SK-N-SH treated with all-trans-retinoic acid at 6 μM for 48 hours (cell line): ENCODE measurements around the gene HTR3E.

Source experiments
- RARB ChIP-seq: fragments of 250-450 bp; sonication (Bioruptor Pico); IDR thresholded peaks from 2 replicates; pipeline ENCODE4 v1.8.0; 2021; ENCODE audit warnings: mild to moderate bottlenecking, moderate library complexity
- ZFP3 ChIP-seq: fragments of 250-450 bp; sonication (Bioruptor Pico); IDR thresholded peaks from 2 replicates; pipeline ENCODE4 v1.5.0; 2020; ENCODE audit warnings: mild to moderate bottlenecking, moderate library complexity
- ZNF70 ChIP-seq: fragments of 450-650 bp; formaldehyde crosslinking; IDR thresholded peaks from 2 replicates; pipeline ENCODE4 v1.5.0; 2020; ENCODE audit warnings: mild to moderate bottlenecking, moderate library complexity
- TF ChIP-seq, protein P1 (sequence below): fragments of 250-450 bp; sonication (Bioruptor Pico); IDR thresholded peaks from 2 replicates; pipeline ENCODE4 v1.8.0; 2020; ENCODE audit warnings: mild to moderate bottlenecking, moderate library complexity, borderline replicate concordance
- TF ChIP-seq, protein P2 (sequence below): fragments of 250-450 bp; sonication (Bioruptor Pico); IDR thresholded peaks from 2 replicates; pipeline ENCODE4 v1.5.1; 2021; ENCODE audit warnings: mild to moderate bottlenecking, moderate library complexity

DNA sequence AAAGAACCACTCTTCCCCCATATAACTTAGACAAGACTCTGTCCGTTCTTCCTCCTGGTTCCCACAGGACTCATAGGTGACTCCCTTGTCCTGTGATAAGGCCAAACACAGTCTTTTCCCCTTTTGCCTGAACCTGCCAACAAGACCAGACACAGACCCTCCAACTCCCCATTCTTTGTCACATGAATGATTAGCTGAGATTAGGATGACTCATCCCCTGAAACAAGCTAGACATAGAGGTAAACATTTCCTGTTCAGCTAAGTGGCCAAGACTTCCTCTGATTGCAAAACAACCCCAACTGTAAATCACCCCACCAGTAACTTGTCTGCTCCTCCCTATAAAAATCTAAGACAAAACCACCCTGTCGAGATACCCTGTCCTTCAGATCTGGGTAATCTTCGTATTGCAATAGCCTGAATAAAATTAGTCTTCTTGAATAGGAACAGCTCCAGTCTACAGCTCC, 11.4 kb upstream of the HTR3E start:
- TF ChIP-seq ZFP3 (CRISPR knock-in tag) (no peak), RARB (CRISPR knock-in tag) (no peak), ZNF70 (CRISPR knock-in tag) (no peak)
- TF ChIP-seq, protein P1, sequence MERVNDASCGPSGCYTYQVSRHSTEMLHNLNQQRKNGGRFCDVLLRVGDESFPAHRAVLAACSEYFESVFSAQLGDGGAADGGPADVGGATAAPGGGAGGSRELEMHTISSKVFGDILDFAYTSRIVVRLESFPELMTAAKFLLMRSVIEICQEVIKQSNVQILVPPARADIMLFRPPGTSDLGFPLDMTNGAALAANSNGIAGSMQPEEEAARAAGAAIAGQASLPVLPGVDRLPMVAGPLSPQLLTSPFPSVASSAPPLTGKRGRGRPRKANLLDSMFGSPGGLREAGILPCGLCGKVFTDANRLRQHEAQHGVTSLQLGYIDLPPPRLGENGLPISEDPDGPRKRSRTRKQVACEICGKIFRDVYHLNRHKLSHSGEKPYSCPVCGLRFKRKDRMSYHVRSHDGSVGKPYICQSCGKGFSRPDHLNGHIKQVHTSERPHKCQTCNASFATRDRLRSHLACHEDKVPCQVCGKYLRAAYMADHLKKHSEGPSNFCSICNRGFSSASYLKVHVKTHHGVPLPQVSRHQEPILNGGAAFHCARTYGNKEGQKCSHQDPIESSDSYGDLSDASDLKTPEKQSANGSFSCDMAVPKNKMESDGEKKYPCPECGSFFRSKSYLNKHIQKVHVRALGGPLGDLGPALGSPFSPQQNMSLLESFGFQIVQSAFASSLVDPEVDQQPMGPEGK (CRISPR knock-in tag) = no peak
- TF ChIP-seq, protein P2, sequence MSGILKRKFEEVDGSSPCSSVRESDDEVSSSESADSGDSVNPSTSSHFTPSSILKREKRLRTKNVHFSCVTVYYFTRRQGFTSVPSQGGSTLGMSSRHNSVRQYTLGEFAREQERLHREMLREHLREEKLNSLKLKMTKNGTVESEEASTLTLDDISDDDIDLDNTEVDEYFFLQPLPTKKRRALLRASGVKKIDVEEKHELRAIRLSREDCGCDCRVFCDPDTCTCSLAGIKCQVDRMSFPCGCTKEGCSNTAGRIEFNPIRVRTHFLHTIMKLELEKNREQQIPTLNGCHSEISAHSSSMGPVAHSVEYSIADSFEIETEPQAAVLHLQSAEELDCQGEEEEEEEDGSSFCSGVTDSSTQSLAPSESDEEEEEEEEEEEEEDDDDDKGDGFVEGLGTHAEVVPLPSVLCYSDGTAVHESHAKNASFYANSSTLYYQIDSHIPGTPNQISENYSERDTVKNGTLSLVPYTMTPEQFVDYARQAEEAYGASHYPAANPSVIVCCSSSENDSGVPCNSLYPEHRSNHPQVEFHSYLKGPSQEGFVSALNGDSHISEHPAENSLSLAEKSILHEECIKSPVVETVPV = no peak
